ENCODE measurements around the gene TKFC.

TKFC gene

GRCh38 chr11:61350803-61351202 is 17.8 kb downstream of the TKFC start (continued):
- TF ChIP-seq, protein P1, sequence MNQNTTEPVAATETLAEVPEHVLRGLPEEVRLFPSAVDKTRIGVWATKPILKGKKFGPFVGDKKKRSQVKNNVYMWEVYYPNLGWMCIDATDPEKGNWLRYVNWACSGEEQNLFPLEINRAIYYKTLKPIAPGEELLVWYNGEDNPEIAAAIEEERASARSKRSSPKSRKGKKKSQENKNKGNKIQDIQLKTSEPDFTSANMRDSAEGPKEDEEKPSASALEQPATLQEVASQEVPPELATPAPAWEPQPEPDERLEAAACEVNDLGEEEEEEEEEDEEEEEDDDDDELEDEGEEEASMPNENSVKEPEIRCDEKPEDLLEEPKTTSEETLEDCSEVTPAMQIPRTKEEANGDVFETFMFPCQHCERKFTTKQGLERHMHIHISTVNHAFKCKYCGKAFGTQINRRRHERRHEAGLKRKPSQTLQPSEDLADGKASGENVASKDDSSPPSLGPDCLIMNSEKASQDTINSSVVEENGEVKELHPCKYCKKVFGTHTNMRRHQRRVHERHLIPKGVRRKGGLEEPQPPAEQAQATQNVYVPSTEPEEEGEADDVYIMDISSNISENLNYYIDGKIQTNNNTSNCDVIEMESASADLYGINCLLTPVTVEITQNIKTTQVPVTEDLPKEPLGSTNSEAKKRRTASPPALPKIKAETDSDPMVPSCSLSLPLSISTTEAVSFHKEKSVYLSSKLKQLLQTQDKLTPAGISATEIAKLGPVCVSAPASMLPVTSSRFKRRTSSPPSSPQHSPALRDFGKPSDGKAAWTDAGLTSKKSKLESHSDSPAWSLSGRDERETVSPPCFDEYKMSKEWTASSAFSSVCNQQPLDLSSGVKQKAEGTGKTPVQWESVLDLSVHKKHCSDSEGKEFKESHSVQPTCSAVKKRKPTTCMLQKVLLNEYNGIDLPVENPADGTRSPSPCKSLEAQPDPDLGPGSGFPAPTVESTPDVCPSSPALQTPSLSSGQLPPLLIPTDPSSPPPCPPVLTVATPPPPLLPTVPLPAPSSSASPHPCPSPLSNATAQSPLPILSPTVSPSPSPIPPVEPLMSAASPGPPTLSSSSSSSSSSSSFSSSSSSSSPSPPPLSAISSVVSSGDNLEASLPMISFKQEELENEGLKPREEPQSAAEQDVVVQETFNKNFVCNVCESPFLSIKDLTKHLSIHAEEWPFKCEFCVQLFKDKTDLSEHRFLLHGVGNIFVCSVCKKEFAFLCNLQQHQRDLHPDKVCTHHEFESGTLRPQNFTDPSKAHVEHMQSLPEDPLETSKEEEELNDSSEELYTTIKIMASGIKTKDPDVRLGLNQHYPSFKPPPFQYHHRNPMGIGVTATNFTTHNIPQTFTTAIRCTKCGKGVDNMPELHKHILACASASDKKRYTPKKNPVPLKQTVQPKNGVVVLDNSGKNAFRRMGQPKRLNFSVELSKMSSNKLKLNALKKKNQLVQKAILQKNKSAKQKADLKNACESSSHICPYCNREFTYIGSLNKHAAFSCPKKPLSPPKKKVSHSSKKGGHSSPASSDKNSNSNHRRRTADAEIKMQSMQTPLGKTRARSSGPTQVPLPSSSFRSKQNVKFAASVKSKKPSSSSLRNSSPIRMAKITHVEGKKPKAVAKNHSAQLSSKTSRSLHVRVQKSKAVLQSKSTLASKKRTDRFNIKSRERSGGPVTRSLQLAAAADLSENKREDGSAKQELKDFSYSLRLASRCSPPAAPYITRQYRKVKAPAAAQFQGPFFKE (tag by site-specific recombination; IDR thresholded peaks at IDR 0.05; ENCODE audit: borderline replicate concordance): no peak
- TF ChIP-seq, protein P2, sequence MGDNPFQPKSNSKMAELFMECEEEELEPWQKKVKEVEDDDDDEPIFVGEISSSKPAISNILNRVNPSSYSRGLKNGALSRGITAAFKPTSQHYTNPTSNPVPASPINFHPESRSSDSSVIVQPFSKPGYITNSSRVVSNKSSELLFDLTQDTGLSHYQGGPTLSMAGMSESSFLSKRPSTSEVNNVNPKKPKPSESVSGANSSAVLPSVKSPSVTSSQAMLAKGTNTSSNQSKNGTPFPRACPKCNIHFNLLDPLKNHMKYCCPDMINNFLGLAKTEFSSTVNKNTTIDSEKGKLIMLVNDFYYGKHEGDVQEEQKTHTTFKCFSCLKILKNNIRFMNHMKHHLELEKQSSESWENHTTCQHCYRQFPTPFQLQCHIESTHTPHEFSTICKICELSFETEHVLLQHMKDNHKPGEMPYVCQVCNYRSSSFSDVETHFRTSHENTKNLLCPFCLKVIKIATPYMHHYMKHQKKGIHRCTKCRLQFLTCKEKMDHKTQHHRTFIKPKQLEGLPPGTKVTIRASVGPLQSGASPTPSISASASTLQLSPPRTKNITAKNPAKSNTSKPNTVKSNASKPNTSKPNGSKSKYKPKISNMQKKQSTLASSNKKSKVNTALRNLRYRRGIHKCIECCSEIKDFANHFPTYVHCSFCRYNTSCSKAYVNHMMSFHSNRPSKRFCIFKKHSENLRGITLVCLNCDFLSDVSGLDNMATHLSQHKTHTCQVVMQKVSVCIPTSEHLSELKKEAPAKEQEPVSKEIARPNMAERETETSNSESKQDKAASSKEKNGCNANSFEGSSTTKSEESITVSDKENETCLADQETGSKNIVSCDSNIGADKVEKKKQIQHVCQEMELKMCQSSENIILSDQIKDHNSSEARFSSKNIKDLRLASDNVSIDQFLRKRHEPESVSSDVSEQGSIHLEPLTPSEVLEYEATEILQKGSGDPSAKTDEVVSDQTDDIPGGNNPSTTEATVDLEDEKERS (tag by site-specific recombination; IDR thresholded peaks at IDR 0.05): no peak
- TF ChIP-seq GLI4 (tag by site-specific recombination; IDR thresholded peaks at IDR 0.05): no peak

DNA sequence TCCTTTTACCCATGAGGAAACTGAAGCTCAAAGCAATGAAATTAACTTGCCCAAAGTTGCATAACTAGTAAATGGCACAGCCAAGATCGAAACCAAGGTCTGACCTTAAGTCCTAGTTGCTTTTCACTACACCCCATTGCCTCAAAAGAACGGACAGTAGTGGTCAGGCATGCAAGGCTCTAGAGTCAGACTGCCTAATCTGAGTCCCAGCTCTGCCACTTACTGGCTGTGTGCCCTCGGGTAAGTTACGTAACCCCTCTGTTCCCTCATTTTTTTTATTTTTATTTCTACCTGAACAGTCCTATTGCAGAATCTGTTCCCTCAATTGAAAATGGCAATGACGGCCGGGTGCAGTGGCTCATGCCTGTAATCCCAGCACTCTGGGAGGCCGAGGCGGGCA is 19.0 kb downstream of the TKFC start:
- H3K36me3 ChIP-seq (ENCODE audit: control insufficient read depth in 2 of 2, insufficient read depth in 1 of 2, low read length in 2 of 2): peaks cover 0 to 61% of the 10 kb centered on the region in 2 experiments; a peak in 2 of 3 replicates
- POLR2A ChIA-PET: interaction anchor here (1.5 to 2.8 kb wide), 2 partner anchors 8 to 10 kb away, joined by 3 to 11 read pairs; partner anchors contain the start of genes CYB561A3 and TMEM138
- CTCF ChIA-PET: interaction anchor here (0.7 kb wide), 1 partner anchor 16 kb away, joined by 3 read pairs; no protein-coding TSS in a partner anchor

GRCh38 chr11:61353131-61354067 is 20.4 kb downstream of the TKFC start:
- H3K36me3 ChIP-seq (ENCODE audit: control insufficient read depth in 2 of 2, insufficient read depth in 1 of 2, low read length in 2 of 2): peaks cover 0 to 50% of the 10 kb centered on the region in 2 experiments; a peak in 2 of 3 replicates
- H3K4me3 ChIP-seq (ENCODE audit: low read depth, low read length): no peak overlapping the region
- no peak overlapping the region for H3K27ac ChIP-seq (ENCODE audit: extremely low read depth, low read depth, low read length)
- no peaks in the 10 kb centered on the region for H3K9me3 ChIP-seq (ENCODE audit: control insufficient read depth, insufficient read depth, low read depth, low read length)
- POLR2A ChIA-PET: interaction anchor here (0.7 to 2.8 kb wide), 2 partner anchors 8 to 20 kb away, joined by 3 to 11 read pairs; partner anchors contain the start of genes CYB561A3 and TMEM138
- TF ChIP-seq ZNF19 (tag by site-specific recombination; IDR thresholded peaks at IDR 0.05; ENCODE audit: low read depth) (no peak), KLF1 (tag by site-specific recombination; IDR thresholded peaks at IDR 0.05) (peak; percentile 48), REPIN1 (tag by site-specific recombination; IDR thresholded peaks at IDR 0.05; ENCODE audit: low read depth) (no peak)
- CTCF ChIA-PET: interaction anchor here (0.6 to 1.4 kb wide), 3 partner anchors 17 to 20 kb away, joined by 3 to 9 read pairs (median 3); no protein-coding TSS in a partner anchor
- no peaks in the 10 kb centered on the region for H3K4me1 ChIP-seq (ENCODE audit: control insufficient read depth, insufficient read depth, low read length)

More for the DNA sequence above, 19.0 kb downstream of the TKFC start:
- no peaks in the 10 kb centered on the region for H3K4me1 ChIP-seq (ENCODE audit: control insufficient read depth, insufficient read depth, low read length)
- H3K27ac ChIP-seq (ENCODE audit: extremely low read depth, low read depth, low read length): no peak overlapping the region
- no peaks in the 10 kb centered on the region for H3K9me3 ChIP-seq (ENCODE audit: control insufficient read depth, insufficient read depth, low read depth, low read length)
- no peak overlapping the region for H3K4me3 ChIP-seq (ENCODE audit: low read depth, low read length)
- TF ChIP-seq, protein P3, sequence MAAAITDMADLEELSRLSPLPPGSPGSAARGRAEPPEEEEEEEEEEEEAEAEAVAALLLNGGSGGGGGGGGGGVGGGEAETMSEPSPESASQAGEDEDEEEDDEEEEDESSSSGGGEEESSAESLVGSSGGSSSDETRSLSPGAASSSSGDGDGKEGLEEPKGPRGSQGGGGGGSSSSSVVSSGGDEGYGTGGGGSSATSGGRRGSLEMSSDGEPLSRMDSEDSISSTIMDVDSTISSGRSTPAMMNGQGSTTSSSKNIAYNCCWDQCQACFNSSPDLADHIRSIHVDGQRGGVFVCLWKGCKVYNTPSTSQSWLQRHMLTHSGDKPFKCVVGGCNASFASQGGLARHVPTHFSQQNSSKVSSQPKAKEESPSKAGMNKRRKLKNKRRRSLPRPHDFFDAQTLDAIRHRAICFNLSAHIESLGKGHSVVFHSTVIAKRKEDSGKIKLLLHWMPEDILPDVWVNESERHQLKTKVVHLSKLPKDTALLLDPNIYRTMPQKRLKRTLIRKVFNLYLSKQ (tag by site-specific recombination; IDR thresholded peaks at IDR 0.05; ENCODE audit: borderline replicate concordance): no peak
- TF ChIP-seq ZNF140 (tag by site-specific recombination; IDR thresholded peaks at IDR 0.05) (no peak), SP2 (tag by site-specific recombination; IDR thresholded peaks at IDR 0.05) (no peak)

Data from HEK293 (cell line).